Measurements from ENCODE around the gene RAB4B.

DNA sequence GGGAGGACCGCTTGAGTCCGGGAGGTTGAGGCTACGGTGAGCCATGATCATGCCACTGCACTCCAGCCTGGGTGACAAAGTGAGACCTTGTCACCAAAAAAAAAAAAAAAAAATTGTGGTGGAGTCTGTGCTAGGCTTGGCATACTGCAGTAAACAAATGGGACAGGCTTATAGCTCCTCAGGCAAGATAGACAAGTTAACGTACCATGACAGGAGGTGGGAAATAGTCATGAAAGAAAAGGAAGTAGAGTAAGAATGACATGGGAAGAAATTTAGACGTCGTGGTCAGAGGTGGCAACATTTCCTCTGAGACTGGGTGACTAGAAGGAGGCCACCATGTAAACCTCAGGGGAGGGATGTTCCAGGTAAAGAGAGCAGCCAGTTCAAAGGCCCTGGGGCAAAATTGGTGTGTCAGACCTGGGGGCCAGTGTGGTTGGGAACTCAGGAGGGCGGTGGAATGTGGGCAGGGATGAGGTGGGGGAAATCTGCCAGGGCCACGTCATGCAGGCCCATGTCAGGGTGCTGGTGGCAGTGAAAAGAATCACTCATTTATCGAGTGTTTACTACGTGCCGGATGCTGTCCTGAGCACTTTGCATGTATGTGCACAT lies 21.4 kb upstream of the RAB4B start:
- no peak for TF ChIP-seq EZH2 (IDR thresholded peaks at IDR 0.05; ENCODE audit: borderline replicate concordance, low read depth, low read length, poor library complexity, severe bottlenecking)
- TF ChIP-seq, protein P1, sequence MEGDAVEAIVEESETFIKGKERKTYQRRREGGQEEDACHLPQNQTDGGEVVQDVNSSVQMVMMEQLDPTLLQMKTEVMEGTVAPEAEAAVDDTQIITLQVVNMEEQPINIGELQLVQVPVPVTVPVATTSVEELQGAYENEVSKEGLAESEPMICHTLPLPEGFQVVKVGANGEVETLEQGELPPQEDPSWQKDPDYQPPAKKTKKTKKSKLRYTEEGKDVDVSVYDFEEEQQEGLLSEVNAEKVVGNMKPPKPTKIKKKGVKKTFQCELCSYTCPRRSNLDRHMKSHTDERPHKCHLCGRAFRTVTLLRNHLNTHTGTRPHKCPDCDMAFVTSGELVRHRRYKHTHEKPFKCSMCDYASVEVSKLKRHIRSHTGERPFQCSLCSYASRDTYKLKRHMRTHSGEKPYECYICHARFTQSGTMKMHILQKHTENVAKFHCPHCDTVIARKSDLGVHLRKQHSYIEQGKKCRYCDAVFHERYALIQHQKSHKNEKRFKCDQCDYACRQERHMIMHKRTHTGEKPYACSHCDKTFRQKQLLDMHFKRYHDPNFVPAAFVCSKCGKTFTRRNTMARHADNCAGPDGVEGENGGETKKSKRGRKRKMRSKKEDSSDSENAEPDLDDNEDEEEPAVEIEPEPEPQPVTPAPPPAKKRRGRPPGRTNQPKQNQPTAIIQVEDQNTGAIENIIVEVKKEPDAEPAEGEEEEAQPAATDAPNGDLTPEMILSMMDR (conservative IDR thresholded peaks at IDR 0.05; ENCODE audit: low read depth, low read length): no peak
